ENCODE data around the gene SUMO3. TPM values are rescaled to one million over a fixed set of nuclear protein-coding genes. Genes with fewer than 3 reads are reported as not detected.

Gene SUMO3
- total and polyA plus RNA-seq, 7 experiments from 2014 or later = 46.9 to 91.7 (median 76.5) TPM

DNA sequence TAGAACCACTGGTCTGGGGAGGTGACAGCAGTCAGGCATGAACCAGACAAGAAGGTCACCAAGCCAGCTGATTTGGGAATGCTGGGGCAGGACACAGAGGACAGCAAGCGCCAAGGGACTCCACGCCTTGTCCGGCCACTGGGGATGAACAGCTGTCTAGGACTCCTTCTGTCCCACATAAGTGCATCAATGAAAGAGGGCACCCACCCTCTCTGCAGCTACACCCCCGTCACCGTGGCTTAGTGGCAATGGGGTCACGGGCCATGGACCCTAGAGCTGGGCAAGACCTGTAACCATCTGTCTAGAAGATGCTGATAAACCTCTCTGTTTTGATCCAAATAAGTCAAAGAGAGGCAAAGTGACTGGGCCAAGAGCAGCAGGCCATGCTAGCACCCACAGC, 33.1 kb downstream of the SUMO3 start:
- Histone ChIP-seq H3K27ac (ENCODE audit: low read depth, low read length) (no peak overlapping the region), H3K9me3 (ENCODE audit: control insufficient read depth in 2 of 3, low read length in 3 of 3) (no peaks in the 10 kb centered on the region), H3K4me1 (ENCODE audit: control insufficient read depth in 2 of 2, insufficient read depth in 2 of 2, low read length in 2 of 2) (no peaks in the 10 kb centered on the region), H3K36me3 (ENCODE audit: control insufficient read depth in 2 of 3, insufficient read depth in 3 of 3, low read length in 3 of 3) (peaks cover 0 to 29% (median 0%) of the 10 kb centered on the region in 3 experiments), H3K4me3 (ENCODE audit: low read length) (no peak overlapping the region), H3K27me3 (ENCODE audit: control insufficient read depth in 2 of 2, insufficient read depth in 2 of 2, low read length in 2 of 2) (no peaks in the 10 kb centered on the region)
- H3K4me1 Mint-ChIP-seq = peaks cover 7 to 52% (median 42%) of the 10 kb centered on the region in 7 donors
- CTCF ChIA-PET = interaction anchor here (1.8 kb wide), 1 partner anchor 9 kb away, joined by 5 read pairs; no protein-coding TSS in a partner anchor
- POLR2A ChIA-PET = no interaction called here
- intact Hi-C loops (cut with micrococcal nuclease) = no loop called here
- H3K27ac Mint-ChIP-seq = peak overlapping the region in 1 of 9 donors; percentile 23
- peaks cover 1 to 38% (median 18%) of the 10 kb centered on the region in 5 donors for H3K36me3 Mint-ChIP-seq
- DNase-seq (no peak), ATAC-seq (no peak)
- no peaks in the 10 kb centered on the region for H3K9me3 Mint-ChIP-seq
- H3K27me3 Mint-ChIP-seq = no peaks in the 10 kb centered on the region
- H3K4me3 Mint-ChIP-seq = no peak overlapping the region

DNA sequence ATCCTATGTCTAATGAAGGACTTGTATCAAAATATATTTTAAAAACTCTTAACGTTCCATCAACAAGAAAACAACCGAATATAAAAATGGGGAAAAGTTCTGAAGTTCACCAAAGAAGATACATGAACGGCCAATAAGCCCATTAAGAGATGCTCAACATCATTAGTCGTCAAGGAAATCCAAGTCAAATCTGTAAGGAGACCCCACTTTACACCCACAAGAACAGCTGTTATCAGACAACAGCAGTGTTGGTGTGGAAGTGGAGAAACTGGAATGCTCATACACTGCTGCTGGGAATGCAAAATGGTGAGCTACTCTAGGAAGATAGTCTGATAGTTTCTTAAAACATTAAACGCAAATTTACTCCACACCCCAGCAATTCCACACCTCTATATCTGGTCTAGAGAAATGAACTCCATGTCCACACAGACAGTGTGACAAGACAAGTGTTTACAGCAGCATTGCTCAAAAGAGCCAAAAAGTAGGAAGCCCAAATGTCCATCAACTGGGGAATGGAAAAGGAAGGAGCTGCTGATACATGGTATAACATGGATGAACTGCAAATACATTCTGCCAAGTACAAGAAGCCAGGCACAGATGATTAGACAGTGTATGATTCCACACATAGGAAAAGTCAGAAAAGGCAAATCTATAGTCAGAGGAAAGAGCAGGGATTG, 34.7 kb downstream of the SUMO3 start:
- peak overlapping the region in 1 of 9 donors; percentile 28 for H3K27ac Mint-ChIP-seq
- intact Hi-C loops (cut with micrococcal nuclease) = no loop called here
- ATAC-seq = no peak
- no peaks in the 10 kb centered on the region for H3K9me3 ChIP-seq (ENCODE audit: control insufficient read depth in 2 of 3, low read length in 3 of 3)
- H3K4me1 ChIP-seq (ENCODE audit: control insufficient read depth in 2 of 2, insufficient read depth in 2 of 2, low read length in 2 of 2) = no peaks in the 10 kb centered on the region
- no peaks in the 10 kb centered on the region for H3K9me3 Mint-ChIP-seq
- H3K27me3 Mint-ChIP-seq = no peaks in the 10 kb centered on the region
- POLR2A ChIA-PET = interaction anchor here (1.0 kb wide), 1 partner anchor 9 kb away, joined by 3 read pairs; no protein-coding TSS in a partner anchor
- no peak overlapping the region for H3K27ac ChIP-seq (ENCODE audit: low read depth, low read length)
- peaks cover 0 to 37% (median 0%) of the 10 kb centered on the region in 3 experiments for H3K36me3 ChIP-seq (ENCODE audit: control insufficient read depth in 2 of 3, insufficient read depth in 3 of 3, low read length in 3 of 3)
- no peak overlapping the region for H3K4me3 ChIP-seq (ENCODE audit: low read length)
- DNase-seq = no peak
- H3K27me3 ChIP-seq (ENCODE audit: control insufficient read depth in 2 of 2, insufficient read depth in 2 of 2, low read length in 2 of 2) = no peaks in the 10 kb centered on the region
- peaks cover 7 to 55% (median 46%) of the 10 kb centered on the region in 7 donors for H3K4me1 Mint-ChIP-seq
- CTCF ChIA-PET = interaction anchor here (0.5 to 1.8 kb wide), 3 partner anchors 10 to 151 kb away, joined by 3 to 5 read pairs (median 3); no protein-coding TSS in a partner anchor
- H3K36me3 Mint-ChIP-seq = peaks cover 1 to 43% (median 19%) of the 10 kb centered on the region in 5 donors
- H3K4me3 Mint-ChIP-seq = no peak overlapping the region

DNA sequence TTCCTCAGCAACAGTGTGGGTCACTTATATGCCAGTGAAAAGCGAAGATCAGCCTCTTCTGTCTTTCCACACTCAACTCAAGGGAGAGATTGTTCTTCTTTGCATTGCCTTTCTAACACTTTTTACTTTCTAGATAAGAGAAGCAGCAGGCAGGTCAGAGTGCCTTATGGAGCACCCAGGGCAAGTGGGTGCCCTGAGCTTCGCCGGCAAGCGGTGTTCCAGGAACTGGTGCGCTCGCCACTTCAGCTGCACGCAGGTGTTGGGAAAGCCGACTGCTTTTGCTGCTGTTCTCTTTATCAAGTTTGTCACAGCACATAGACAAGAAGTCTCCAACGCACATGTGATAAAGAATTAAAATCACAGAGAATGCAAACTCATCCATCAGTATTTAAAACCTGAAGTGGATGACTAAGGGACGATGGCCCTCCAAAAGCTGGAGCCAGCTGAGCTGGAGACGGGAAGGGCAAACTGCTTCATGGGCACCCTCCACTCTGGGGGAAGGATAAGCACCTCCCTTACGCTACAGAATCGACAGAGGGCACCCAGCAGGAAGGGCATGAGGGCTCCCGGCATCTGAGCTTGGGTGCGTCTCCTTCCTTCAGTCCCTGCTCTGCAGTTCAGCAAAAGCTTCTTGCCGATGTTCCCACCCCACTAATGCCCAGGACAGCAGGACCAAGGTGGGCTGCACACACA, 36.9 kb downstream of the SUMO3 start:
- Mint-ChIP-seq H3K4me3 (no peak overlapping the region), H3K27ac (peak overlapping the region in 2 of 9 donors; percentile 6 to 23), H3K9me3 (no peaks in the 10 kb centered on the region), H3K4me1 (peaks cover 4 to 50% (median 35%) of the 10 kb centered on the region in 7 donors), H3K27me3 (no peaks in the 10 kb centered on the region), H3K36me3 (peaks cover 7 to 47% (median 23%) of the 10 kb centered on the region in 5 donors)
- CTCF ChIA-PET = interaction anchor here (1.0 kb wide), 1 partner anchor 270 kb away, joined by 3 read pairs; no protein-coding TSS in a partner anchor
- H3K36me3 ChIP-seq (ENCODE audit: control insufficient read depth in 2 of 3, insufficient read depth in 3 of 3, low read length in 3 of 3) = peaks cover 0 to 49% (median under 1%) of the 10 kb centered on the region in 3 experiments
- DNase-seq (no peak), ATAC-seq (no peak)
- intact Hi-C loops (cut with micrococcal nuclease) = no loop called here
- H3K9me3 ChIP-seq (ENCODE audit: control insufficient read depth in 2 of 3, low read length in 3 of 3) = no peaks in the 10 kb centered on the region
- no peaks in the 10 kb centered on the region for H3K4me1 ChIP-seq (ENCODE audit: control insufficient read depth in 2 of 2, insufficient read depth in 2 of 2, low read length in 2 of 2)
- no peak overlapping the region for H3K27ac ChIP-seq (ENCODE audit: low read depth, low read length)
- POLR2A ChIA-PET = interaction anchor here (0.6 kb wide), 1 partner anchor 1180 kb away, joined by 3 read pairs; no protein-coding TSS in a partner anchor
- H3K27me3 ChIP-seq (ENCODE audit: control insufficient read depth in 2 of 2, insufficient read depth in 2 of 2, low read length in 2 of 2) = no peaks in the 10 kb centered on the region
- H3K4me3 ChIP-seq (ENCODE audit: low read length) = no peak overlapping the region

DNA sequence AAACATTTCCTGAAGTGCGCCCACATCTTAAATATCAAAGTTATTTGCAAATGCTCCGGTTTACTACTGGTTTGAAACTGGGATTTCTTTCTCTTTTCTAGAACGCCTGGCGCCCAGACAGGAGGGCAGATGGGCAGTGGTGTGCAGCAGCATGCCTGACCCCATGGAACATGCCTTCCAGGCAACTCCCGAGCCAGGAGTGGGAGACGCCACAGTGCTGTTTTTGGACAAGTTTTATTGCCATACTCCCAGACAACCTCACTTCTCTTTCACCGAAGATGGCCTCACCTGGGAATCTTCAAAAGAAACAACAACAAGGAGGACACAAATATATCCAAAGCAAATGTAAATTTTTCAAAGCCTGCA, 37.7 kb downstream of the SUMO3 start:
- intact Hi-C loops (cut with micrococcal nuclease) = no loop called here
- H3K4me1 ChIP-seq (ENCODE audit: control insufficient read depth in 2 of 2, insufficient read depth in 2 of 2, low read length in 2 of 2) = no peaks in the 10 kb centered on the region
- Mint-ChIP-seq H3K27me3 (no peaks in the 10 kb centered on the region), H3K4me3 (peak overlapping the region in 1 of 10 donors; percentile 11), H3K36me3 (peaks cover 7 to 42% (median 19%) of the 10 kb centered on the region in 5 donors), H3K9me3 (no peaks in the 10 kb centered on the region), H3K4me1 (peaks cover 3 to 42% (median 28%) of the 10 kb centered on the region in 7 donors), H3K27ac (peak overlapping the region in 2 of 9 donors; percentile 19 to 23)
- DNase-seq (no peak), ATAC-seq (no peak)
- CTCF ChIA-PET = interaction anchor here (1.2 kb wide), 1 partner anchor 13 kb away, joined by 4 read pairs; no protein-coding TSS in a partner anchor
- H3K27me3 ChIP-seq (ENCODE audit: control insufficient read depth in 2 of 2, insufficient read depth in 2 of 2, low read length in 2 of 2) = no peaks in the 10 kb centered on the region
- no peak overlapping the region for H3K27ac ChIP-seq (ENCODE audit: low read depth, low read length)
- H3K9me3 ChIP-seq (ENCODE audit: control insufficient read depth in 2 of 3, low read length in 3 of 3) = no peaks in the 10 kb centered on the region
- H3K4me3 ChIP-seq (ENCODE audit: low read length) = no peak overlapping the region
- POLR2A ChIA-PET = no interaction called here
- H3K36me3 ChIP-seq (ENCODE audit: control insufficient read depth in 2 of 3, insufficient read depth in 3 of 3, low read length in 3 of 3) = peaks cover 0 to 55% (median 5%) of the 10 kb centered on the region in 3 experiments

DNA sequence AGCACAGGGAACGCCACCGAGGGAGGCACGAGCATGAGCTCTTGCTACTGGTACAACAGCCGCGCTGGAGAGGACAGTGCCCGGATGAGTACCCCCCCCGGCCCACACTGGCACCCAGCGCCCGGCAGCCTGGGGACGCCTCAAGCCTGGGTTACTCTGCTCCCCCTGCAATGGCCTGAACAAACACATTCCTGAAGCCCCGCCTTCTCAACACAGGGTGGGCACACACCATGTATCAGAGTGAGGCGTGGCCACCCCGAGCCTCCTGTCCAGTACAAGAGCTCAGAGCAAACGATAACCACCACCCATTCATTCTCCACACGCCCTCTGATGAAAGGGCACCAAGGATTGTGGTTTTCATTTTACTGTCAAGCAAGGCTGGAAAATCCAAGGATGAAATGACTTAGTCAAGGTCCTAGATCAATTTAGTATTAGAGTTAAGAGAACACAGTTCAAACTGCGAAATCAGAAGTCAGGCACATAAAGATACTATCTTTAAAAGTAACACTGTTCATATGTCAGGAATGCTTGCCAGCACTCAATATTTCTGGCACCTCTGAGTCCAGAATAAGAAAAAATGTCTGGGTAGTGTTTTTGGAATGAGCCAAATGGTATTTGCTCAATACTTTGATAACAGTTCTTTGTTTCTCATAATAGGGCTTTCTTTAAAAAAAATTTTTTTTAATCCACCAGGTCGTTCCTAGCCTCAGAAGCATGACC, 38.3 kb downstream of the SUMO3 start:
- no peaks in the 10 kb centered on the region for H3K9me3 Mint-ChIP-seq
- H3K27ac ChIP-seq (ENCODE audit: low read depth, low read length) = no peak overlapping the region
- no peaks in the 10 kb centered on the region for H3K27me3 ChIP-seq (ENCODE audit: control insufficient read depth in 2 of 2, insufficient read depth in 2 of 2, low read length in 2 of 2)
- H3K9me3 ChIP-seq (ENCODE audit: control insufficient read depth in 2 of 3, low read length in 3 of 3) = no peaks in the 10 kb centered on the region
- intact Hi-C loops (cut with micrococcal nuclease) = no loop called here
- ATAC-seq (no peak), DNase-seq (no peak)
- H3K4me1 ChIP-seq (ENCODE audit: control insufficient read depth in 2 of 2, insufficient read depth in 2 of 2, low read length in 2 of 2) = no peaks in the 10 kb centered on the region
- no peaks in the 10 kb centered on the region for H3K27me3 Mint-ChIP-seq
- POLR2A ChIA-PET = no interaction called here
- H3K4me3 ChIP-seq (ENCODE audit: low read length) = no peak overlapping the region
- H3K36me3 Mint-ChIP-seq = peaks cover 7 to 46% (median 23%) of the 10 kb centered on the region in 5 donors
- H3K36me3 ChIP-seq (ENCODE audit: control insufficient read depth in 2 of 3, insufficient read depth in 3 of 3, low read length in 3 of 3) = peaks cover 0 to 60% (median 5%) of the 10 kb centered on the region in 3 experiments
- peaks cover 3 to 41% (median 28%) of the 10 kb centered on the region in 7 donors for H3K4me1 Mint-ChIP-seq
- H3K4me3 Mint-ChIP-seq = no peak overlapping the region
- CTCF ChIA-PET = interaction anchor here (1.2 kb wide), 1 partner anchor 13 kb away, joined by 4 read pairs; no protein-coding TSS in a partner anchor
- peak overlapping the region in 1 of 9 donors; percentile 73 for H3K27ac Mint-ChIP-seq

DNA sequence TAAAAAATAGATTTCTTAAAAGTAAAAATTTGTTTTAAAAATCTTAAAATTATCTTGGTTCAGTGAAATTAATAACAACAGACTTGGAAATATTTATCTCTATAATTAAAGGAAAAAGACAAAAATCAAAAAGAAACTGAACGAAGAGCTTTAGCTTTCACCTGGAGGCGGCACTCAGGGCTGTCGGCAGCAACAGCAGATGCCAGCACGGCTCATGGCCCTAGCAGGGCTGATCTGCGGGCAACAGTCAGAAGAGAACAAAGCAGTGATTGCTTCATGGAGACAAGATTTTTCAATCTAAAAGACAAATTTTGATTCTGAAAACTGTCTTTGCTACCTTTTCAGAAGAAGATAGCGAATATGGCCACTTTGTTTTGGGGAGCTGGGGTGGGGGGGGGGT, 38.9 kb downstream of the SUMO3 start:
- Histone ChIP-seq H3K36me3 (ENCODE audit: control insufficient read depth in 2 of 3, insufficient read depth in 3 of 3, low read length in 3 of 3) (peaks cover 2 to 64% (median 5%) of the 10 kb centered on the region in 3 experiments), H3K4me1 (ENCODE audit: control insufficient read depth in 2 of 2, insufficient read depth in 2 of 2, low read length in 2 of 2) (no peaks in the 10 kb centered on the region), H3K9me3 (ENCODE audit: control insufficient read depth in 2 of 3, low read length in 3 of 3) (no peaks in the 10 kb centered on the region), H3K27ac (ENCODE audit: low read depth, low read length) (no peak overlapping the region), H3K27me3 (ENCODE audit: control insufficient read depth in 2 of 2, insufficient read depth in 2 of 2, low read length in 2 of 2) (no peaks in the 10 kb centered on the region), H3K4me3 (ENCODE audit: low read length) (no peak overlapping the region)
- peaks cover 3 to 41% (median 28%) of the 10 kb centered on the region in 7 donors for H3K4me1 Mint-ChIP-seq
- no peak overlapping the region for H3K27ac Mint-ChIP-seq
- ChIA-PET POLR2A (no interaction called here), CTCF (interaction anchor here (1.2 kb wide), 1 partner anchor 14 kb away, joined by 4 read pairs; no protein-coding TSS in a partner anchor)
- H3K27me3 Mint-ChIP-seq = no peaks in the 10 kb centered on the region
- H3K9me3 Mint-ChIP-seq = no peaks in the 10 kb centered on the region
- intact Hi-C loops (cut with micrococcal nuclease) = no loop called here
- no peak overlapping the region for H3K4me3 Mint-ChIP-seq
- no peak for DNase-seq
- ATAC-seq = no peak
- peaks cover 8 to 49% (median 25%) of the 10 kb centered on the region in 5 donors for H3K36me3 Mint-ChIP-seq

Measured in naive thymus-derived CD4-positive, alpha-beta T cell (primary cell).